ENCODE data around the gene TMEM9B. TPM values are rescaled to one million over a fixed set of nuclear protein-coding genes. Genes with fewer than 3 reads are reported as not detected.

TMEM9B gene
- total and polyA plus RNA-seq, 4 donors, result 35.3 to 55.9 (median 44.7) TPM

- TF ChIP-seq, protein P1, sequence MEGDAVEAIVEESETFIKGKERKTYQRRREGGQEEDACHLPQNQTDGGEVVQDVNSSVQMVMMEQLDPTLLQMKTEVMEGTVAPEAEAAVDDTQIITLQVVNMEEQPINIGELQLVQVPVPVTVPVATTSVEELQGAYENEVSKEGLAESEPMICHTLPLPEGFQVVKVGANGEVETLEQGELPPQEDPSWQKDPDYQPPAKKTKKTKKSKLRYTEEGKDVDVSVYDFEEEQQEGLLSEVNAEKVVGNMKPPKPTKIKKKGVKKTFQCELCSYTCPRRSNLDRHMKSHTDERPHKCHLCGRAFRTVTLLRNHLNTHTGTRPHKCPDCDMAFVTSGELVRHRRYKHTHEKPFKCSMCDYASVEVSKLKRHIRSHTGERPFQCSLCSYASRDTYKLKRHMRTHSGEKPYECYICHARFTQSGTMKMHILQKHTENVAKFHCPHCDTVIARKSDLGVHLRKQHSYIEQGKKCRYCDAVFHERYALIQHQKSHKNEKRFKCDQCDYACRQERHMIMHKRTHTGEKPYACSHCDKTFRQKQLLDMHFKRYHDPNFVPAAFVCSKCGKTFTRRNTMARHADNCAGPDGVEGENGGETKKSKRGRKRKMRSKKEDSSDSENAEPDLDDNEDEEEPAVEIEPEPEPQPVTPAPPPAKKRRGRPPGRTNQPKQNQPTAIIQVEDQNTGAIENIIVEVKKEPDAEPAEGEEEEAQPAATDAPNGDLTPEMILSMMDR (IDR thresholded peaks at IDR 0.05; ENCODE audit: control extremely low read depth, extremely low read depth), result no peak
- H3K9me3 ChIP-seq (ENCODE audit: control insufficient read depth in 4 of 4, insufficient read depth in 3 of 4, low read length in 3 of 4), result peaks cover 0 to 12% (median 1%) of the 10 kb centered on the region in 4 donors
- DNase-seq (no peak), ATAC-seq (ENCODE audit: insufficient read depth, low FRiP score) (no peak)
- H3K27me3 ChIP-seq (ENCODE audit: control insufficient read depth in 3 of 3, insufficient read depth in 3 of 3, low read length in 2 of 3), result no peaks in the 10 kb centered on the region
- H3K9ac ChIP-seq (ENCODE audit: insufficient read depth in 1 of 2, low read length in 2 of 2), result no peak overlapping the region
- H3K4me1 ChIP-seq (ENCODE audit: control insufficient read depth in 5 of 5, insufficient read depth in 5 of 5, low read length in 5 of 5), result no peaks in the 10 kb centered on the region
- no peaks in the 10 kb centered on the region for H3K36me3 ChIP-seq (ENCODE audit: control insufficient read depth in 4 of 4, insufficient read depth in 4 of 4, low read length in 4 of 4)
- H3K27ac ChIP-seq (ENCODE audit: low read depth in 1 of 2, low read length in 1 of 2), result no peak overlapping the region
- no peak overlapping the region for H3K4me3 ChIP-seq
Measured at GRCh38 chr11:8899119-8899753, 65.0 kb downstream of the TMEM9B start.

Small RNA genes within 50 kb of the gene (small RNA-seq; reads per million reads assigned to genes)
- gene RF00019 (ENCODE audit: low replicate concordance), result not detected

Other genes starting within 250 kb of the TMEM9B start
- gene AKIP1, start 53.3 kb downstream of the TMEM9B start, total RNA-seq, result 10 to 100 TPM; 18.2 to 27.2 TPM
- gene AKIP1, start 53.3 kb downstream of the TMEM9B start, polyA plus RNA-seq, result 10 to 100 TPM; 15.6 to 18.1 TPM
- gene C11orf16, start 31.5 kb downstream of the TMEM9B start, total RNA-seq, result 10 to 100 TPM in 1 of 2 donors, 1 to 10 TPM in 1; 8.4 to 14.0 TPM
- 1 to 10 TPM; 1.9 to 3.1 TPM for gene C11orf16, start 31.5 kb downstream of the TMEM9B start, polyA plus RNA-seq
- not detected for gene ASCL3, start 21.4 kb downstream of the TMEM9B start, total RNA-seq
- not detected for gene ASCL3, start 21.4 kb downstream of the TMEM9B start, polyA plus RNA-seq
- gene NRIP3, start 39.6 kb upstream of the TMEM9B start, total RNA-seq, result 1 to 10 TPM; 1.9 to 2.2 TPM
- gene NRIP3, start 39.6 kb upstream of the TMEM9B start, polyA plus RNA-seq, result 1 to 10 TPM in 1 of 2 donors, under 1 TPM in 1; 0.28 to 2.0 TPM
- gene SCUBE2, start 127.2 kb upstream of the TMEM9B start, total RNA-seq, result 10 to 100 TPM in 1 of 2 donors, 1 to 10 TPM in 1; 3.7 to 27.6 TPM
- gene SCUBE2, start 127.2 kb upstream of the TMEM9B start, polyA plus RNA-seq, result 1 to 10 TPM; 2.6 to 4.2 TPM

Data from lung (tissue), 13 donors.